Lung microvascular endothelial cell (primary cell): Measurements from ENCODE around the gene DHCR7. TPM values are rescaled to one million over a fixed set of nuclear protein-coding genes. Genes with fewer than 3 reads are reported as not detected.

Source experiments
- DNase-seq, 2 donors: peaks; one replicate each; pipeline versions ENCODE4 v3.0.0 to v3.0.0-alpha.2; 2010; ENCODE audit warnings: low read depth in 2 of 2
- total RNA-seq: library from RNA; depleted of rRNA; stranded (reverse); fragments of >200 nt; gene quantifications from 2 replicates; pipeline ENCODE4 v1.2.1, GENCODE V29; 2014

DHCR7 gene
- total RNA-seq, 1 donor from 2014 or later = 38.3 TPM

DNA sequence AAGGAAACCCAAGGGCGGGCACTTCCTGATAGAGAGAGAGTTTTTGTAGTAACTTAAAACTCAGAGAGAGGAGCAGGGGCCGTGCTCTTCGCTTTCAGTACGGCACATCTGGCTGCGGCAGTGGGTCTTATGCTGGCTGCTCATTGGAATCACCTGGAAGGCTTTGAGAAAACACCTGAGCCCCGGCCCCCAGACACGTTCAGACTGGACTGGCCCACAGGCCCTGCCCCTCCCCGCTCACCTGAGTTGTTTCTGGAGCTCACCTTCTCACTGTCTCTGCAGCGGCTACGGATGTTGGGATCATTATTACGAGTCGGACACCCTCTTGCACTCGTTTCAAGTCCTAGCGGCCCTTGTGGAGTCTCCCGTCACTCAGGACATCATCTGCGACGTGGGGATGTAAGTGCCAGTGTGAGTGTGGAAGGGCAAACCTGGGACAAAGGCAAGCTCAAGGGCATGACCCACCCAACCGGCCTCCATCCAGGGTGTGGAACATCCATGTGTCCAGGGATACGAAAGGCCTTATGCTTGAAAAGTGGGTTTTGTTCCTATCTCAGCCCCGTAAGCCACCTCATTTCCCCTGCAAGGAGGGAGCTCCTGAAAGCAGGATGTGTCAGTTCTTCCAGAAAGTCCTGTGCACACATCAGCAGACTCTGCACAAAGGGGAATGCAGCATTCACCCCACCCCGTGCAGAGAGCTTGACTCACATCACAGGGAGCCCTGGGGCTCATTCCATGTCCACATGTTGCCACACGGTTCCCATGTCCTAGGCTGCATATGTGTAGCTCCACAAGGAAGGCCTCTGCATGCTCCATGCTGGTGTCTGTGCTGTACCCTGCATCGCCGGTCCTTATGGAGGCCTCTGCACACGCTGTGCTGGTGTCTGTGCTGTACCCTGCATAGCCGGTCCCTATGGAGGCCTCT, 10.2 kb upstream of the DHCR7 start:
- DNase-seq = no peak

DNA sequence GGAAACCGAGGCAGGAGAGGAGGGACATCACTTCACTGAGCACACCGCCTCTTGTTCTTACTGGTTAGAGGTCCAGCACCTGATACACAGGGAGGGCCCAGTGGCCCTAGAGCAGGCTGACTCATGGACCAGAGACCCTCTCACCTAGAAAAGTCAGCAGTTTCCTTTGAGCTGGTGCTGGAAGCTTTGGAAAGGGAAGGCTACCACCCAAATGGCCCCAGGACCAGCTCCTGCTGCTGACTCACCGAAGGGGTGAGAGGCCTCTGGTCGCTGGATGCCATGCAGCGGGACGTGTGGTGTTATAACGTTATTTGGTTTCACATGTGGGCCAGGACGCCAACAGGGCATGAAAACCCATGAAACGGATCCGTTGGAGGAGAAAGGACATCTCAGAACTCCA, 8.6 kb upstream of the DHCR7 start:
- DNase-seq = no peak

DNA sequence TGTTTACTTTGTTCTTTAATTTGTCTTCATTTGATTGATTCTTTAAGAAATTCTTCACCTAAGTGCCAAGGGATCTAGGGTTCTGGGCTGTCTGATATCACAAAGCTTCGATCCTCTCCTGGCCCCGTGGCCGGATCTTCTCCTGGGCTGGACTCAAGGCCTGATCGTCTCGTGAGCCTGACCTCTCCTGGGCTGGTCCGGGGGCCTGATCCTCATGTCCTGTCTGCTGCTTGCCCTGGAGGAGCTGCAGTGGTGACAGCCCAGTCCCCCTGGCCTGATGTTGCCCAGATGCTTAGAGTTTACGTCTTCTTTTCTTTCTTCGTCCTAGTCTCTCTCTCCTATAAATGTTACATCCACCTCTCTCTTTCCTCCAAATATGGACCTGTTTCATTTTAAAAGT, 8.1 kb upstream of the DHCR7 start:
- DNase-seq = no peak

DNA sequence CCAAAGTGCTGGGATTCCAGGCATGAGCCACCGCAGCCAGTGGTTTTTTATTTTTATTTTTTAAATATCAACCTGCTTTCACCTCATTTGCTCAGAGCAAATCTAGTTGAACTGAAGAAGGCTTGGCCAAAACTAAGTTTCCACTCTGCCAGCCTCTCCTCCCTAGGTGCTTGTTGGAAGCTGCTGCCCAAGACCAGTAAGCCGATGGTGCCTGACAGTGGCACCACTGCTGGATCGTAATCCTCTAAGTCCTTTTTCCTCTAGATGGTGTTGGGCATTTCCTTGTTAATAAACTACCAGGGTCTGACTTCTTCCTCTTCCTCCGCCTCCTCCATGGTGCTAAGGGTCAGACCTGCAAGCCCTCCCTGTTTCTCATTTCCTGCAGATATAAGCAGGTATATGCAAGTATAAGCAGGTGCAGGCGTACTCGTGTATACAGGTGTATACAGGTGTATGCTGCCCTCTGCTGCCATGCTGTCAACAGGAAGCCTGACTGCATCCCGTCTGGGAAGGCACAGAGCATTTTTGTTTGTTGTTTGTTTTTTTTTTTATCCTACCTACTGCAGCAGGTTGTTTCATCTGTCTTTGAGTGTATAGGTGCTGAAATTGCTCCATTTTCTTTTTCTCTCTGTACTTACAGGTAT, 6.4 kb upstream of the DHCR7 start:
- no peak for DNase-seq

DNA sequence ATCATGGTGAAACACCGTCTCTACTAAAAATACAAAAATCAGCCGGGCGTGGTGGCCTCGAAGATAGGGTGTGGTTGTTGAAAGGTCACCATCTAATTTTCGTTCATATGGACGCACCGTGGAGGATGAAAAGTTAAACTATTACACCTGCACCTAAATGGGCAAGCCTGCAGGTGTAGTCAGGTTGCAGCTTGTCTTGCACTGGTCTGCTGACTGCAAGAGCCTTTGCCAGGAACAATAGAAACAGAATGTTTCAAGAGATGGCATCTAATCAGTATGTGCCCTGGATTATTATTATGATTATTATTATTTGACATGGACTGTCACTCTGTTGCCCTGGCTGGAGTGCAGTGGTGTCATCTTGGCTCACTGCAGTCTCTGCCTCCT, 5.7 kb upstream of the DHCR7 start:
- no peak for DNase-seq

DNA sequence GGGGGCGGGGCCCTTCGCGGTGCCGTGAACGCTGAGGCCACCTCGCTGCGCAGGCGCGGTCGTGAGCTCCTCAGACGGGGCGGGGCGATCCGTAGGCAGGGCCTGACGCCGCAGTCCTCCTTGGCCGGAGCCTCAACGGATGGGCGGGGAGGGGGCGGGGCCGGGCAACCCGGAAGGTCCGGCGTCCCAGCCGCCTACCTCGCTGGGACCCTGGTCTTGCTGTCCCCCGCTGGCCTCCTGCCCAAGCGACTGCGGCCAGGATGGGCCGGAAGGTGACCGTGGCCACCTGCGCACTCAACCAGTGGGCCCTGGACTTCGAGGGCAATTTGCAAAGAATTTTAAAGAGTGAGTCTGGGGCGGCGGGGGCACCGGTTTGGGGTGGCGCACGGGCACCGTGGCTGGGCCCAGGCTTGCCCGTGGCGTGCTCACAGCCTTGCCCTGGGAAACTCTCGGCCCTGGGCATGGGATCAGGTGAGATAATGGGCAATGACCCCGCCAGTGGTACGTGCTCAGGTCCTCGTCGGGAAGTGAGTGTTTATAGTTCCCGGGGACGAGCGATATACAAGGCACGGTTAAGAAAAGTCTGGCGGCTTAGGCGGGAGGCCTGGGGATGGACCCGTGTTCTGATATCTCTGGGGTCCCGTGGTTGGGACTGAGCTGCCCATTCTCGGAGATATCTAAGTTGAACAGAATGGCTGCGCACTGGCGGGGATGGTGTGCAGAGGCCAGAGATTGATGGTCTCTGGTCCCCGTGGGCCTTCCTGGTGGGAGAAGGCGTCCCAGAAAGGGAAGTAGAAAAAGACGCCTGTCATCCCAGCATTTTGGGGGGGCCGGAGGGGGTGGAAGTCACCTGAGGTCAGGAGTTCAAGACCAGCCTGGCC, 5.1 kb upstream of the DHCR7 start, which contains the start of gene NADSYN1:
NADSYN1 (plus strand) TSS at position 167 of the 881 bp plus-strand sequence; CDS start at position 261, 94 bp downstream.
- peak; percentile 96 for DNase-seq

DNA sequence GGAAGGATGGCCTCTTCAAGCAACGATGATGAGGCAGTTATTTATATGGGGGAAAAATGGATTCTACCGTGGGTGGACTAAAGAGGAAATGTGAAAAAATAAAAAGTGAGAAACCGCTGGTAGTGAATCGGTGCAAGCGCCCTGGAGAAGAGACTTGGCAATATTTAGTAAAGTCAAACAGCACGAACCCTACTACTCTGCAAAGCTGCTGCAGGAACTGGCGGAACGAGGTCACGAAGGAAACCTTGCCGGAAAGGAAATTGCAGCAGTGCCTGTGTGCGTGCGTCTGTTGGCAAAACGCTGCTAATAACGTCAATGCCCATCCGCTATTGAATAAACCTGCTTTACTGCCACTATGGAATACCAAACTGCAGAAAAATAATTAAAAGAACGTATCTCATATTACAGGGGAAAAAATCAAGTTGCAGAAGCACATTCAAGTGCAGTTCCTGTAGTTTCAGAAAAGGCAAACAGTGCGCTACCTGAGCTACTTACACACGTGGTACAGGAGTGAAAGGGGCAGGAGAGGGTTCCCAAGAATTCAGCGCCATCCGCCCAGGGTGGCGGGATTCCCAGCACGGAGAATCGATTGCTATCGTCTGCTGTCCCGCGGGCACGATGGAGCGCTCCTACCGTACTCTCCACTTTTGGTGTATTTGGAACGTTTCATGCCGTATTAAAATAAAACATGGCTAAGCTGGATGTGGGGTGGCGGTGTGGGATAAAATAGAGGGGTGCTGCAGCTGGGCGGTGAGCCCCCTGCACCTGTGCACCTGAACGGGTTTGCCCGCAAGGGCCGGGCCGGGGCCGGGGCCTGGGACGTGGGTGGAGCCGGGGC, 4.2 kb upstream of the DHCR7 start:
- DNase-seq = peak; percentile 76 to 88

DNA sequence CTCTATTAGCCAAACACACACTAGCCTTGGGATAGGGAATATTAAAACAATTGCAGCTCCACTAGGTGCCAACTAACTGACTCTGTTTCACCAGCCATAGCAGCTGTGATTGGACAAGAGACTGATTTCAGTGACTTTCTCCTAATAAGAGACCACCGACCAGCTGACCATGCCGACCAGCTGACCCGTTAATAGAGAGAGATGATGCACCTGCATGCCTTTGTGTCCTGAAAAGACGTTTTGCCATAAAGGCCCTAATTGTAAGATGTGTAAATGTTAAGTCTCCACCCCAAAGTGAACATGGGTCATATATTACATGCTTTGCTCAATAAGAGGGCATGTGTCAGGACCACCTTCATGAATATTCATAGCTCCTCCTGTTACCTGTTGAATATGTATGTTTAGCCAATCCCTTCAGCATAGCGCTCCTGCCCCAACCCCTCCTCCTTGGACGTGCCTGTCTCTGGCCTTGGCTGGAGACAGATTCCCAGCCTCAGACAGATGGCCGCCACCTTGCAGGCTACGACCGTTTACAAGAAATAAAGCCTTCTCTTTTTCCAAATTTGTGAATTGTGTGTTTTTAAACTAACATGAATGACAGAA, 3.5 kb upstream of the DHCR7 start:
- no peak for DNase-seq

DNA sequence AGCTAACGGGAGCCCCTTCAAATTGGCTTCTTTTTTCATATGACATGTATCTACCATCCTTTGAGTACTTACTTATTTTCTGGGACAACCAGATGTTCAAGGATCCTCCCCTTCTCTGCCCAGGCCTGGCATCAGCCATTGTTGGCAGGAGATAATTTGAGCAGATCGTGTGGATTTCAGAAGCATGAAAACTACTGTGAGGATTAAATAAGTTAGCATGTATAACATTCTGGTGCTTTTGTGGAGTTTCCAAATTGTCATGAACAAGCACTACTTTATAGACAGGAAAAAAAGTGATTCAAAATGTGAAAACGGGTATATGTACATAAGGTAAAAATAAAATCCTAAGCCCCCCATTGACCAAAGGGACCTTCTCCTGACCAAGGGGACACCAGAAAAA, 2.7 kb upstream of the DHCR7 start:
- no peak for DNase-seq

DNA sequence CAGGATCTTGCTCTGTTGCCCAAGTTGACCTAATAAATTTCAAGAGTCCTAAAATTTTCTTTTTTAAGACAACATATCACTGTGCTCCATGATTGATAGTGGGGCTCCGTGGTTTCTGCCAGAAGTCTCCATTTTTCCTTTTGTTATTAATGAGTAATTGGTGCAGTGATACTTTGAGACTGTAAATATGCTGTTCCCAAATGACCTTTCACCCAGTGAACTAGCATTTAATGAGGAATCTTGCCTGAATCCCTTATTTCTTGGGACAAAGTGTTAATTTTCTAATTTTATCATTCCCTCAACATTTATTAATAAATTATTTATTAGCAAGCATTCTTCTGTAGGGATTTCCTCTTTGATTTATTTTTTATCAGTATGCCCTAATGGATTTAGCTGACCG, 2.3 kb upstream of the DHCR7 start:
- DNase-seq = no peak

DNA sequence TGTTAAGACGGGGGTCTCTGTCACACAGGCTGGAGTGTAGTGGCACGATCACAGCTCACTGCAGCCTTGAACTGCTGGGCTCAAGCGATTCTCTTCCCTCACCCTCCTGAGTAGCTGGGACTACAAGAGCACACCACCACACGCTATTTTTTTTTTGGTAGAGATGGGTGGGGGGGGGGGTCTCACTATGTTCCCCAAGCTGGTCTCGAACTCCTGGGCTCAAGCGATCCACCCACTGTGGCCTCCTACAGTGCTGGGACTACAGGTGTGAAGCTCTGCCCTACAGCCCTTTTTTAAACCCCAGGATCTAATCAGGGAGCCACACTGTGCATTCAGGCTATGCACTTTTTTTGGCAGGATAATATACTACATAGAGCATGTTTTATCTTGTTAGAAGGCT, 1.4 kb upstream of the DHCR7 start:
- no peak for DNase-seq

DNA sequence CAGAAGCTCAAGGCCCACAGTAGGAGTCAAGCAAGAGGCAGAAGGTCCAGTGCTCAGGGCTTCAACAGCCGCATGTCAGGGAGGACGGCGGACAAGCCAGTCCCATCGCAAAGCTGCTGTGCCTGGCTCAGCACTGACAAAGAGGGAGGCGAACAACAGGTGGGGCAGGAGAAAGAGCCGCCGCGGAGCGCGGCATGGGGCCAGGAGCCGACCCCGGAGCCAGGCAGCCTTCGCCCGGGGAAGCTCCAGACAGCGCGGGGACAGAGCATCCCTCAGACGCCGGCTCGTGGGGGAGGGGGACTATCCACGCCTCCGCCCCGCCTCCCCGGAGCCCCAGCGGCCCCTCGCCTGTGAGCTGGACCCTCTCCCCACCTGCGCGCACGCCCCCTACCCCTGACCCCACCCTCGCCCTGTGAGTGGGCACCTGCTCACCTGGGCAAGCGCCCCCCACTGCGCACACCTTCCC, 369 bp downstream of the DHCR7 start:
- peak in 1 of 2 donors; percentile 17 for DNase-seq

DNA sequence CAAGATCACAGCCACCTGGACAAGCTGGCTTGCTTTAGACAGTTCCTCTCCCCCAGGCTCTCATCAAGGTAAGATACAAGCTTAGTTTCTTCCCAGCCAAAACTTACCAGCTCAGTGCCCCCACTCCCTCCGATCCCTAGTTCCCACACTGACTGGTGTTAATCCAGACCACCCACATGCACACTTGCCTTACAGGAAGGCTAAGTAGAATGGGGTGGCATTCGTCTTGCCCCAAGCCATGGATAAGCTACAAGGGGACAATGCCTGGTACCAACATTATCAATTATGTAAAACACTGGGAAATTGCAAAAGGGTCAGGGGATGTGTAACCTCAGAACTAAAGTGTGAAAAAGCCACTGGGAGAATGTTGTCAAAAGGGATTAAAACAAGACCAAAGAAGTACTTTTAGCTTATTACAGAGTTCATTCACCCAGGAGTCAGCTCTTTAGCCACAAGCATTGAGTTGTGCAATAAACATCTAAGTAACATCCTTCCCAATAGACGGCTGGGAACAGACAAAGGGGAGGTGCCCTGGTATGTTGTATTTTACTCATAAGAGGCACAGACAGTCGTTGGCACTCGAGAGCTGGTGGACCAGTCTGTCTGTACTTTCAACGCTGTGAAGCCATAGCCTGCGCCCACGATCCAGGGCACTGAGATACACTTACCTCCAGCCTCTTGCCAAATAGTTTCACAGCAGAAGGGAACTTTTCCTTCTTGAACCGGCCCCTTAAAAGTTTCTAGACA, 1.1 kb downstream of the DHCR7 start:
- peak; percentile 11 to 23 for DNase-seq

DNA sequence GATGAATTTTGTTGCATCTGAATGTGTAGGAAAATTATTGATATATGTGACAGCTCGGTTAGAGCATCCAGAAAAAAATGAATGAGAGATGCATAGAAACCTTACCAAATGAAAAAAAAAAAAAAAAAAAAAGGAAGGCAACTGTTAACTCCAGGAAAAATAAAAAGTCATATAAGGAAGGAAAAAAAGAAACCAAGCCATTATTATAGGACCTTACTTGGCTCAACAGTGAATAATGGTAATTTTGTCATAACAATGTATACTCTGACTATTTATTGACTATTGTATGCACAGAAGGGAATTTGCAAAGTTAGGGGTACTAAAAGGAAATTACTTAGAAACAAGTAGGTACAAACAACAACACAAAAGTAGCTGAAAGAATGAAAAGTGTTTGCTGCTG, 2.0 kb downstream of the DHCR7 start:
- DNase-seq = no peak

DNA sequence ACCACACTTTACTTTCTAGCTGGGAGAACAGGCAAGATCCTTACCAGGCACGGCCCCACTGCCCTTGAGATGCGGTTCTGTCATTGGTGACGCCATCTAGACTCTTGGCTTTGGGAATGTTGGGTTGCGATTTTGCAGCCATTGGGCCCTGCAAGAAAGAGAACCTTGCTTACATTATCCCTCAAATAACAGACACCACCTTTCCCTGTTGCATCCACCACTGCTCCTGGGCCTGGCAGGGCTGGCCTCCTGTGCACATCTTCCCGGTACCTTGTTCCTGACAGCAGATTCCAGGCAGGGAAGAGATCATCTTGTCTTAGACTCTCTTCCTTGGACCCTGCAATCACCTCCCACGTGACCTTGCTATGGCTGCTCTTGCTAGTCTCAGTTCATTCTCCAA, 3.4 kb downstream of the DHCR7 start:
- DNase-seq = no peak

DNA sequence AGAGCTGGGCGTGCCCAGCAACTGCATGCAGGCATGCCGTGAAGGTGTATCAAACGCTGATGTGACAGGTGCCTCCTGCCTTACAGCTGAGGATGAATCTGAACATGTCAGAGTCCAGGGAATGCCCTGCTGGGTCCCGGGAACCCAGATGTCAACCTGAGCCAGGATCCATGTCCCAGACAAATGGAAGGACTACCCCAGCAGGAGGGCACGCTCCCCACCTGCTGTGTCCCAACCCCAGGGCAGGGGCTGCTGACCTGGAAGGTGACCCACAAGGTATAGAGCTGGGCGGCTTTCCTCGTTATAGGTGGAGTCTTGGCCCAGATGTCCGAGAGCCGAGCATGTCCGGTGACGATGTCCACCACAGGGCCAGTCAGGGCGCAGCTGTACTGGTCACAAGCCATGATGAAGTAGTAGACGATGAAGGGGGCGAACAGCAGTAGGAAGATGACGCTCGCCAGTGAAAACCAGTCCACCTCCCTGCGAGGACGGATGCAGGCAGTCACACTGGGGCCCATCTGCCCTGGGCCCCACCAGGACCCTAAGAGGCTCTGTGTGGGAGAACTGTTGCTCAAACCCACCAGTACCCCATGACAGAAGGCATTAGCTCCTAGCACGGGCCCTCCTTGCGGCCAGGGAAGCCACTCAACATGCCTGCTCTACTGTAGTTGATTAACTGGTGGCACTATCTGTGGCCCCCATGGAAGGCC, 4.3 kb downstream of the DHCR7 start:
- no peak for DNase-seq

DNA sequence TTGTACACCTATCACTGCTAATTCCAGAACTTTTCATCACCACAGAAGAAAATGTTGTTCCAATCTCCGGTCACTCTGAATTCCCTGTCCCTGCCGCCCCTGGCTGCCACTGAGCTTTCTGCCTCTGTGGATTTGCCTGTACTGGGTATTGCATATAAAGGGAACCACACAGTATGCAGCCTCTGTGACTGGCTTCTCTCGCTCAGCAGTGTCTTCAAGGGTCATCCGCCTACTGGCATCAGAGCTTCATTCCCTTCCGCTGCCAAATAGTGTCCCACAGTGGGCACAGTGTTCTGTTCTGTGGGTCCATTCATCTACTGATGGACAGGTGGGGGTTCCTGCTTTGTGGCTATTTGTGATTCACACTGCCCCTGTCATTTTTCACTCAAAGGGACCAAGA, 5.3 kb downstream of the DHCR7 start:
- DNase-seq = no peak

DNA sequence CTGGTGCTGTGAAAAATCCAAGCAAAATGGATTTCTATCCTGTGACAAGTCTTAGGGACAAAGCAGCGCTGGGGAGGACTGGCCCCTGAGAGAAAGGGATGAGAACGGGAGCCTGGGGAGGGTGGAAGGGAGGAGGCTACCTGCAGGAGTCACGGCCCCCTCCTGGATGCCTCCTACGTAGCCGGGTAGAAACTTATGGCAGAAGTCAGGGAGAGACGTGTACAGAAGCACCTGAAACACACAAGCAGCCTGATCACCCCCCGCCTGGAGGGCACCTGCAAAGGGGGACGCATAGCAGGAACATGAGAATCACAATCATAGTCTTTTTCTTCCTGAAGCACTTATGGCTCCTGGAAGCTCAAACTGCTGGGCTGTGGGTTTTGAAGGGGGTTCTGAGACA, 6.1 kb downstream of the DHCR7 start:
- no peak for DNase-seq

DNA sequence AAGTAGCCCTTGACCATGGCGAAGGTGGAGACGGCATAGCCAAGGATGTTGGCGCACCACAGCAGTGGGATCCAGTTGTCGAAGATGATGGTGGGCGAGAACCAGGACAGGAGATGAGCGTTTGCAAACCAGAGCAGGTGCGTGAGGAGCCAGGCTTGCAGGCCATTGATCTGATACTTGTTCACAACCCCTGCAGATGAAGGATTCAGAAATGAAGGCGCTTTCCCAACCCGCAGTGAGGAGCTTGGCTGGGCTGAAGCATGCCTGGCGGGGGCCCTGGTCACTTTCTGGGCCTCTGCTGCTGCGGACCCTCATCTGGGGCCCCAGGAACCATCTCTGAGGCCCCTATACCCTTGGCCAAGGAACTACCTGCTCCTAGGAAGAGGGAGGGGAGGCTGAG, 6.9 kb downstream of the DHCR7 start:
- no peak for DNase-seq
